GM10266 (cell line): ENCODE results near the gene GALNT9.

Experiments
- DNase-seq: peaks from one replicate; pipeline ENCODE4 v3.0.0; 2012; ENCODE audit errors: extremely low spot score
- CTCF ChIP-seq: IDR thresholded peaks from 2 replicates; pipeline ENCODE4 v1.5.1; 2012; ENCODE audit warnings: mild to moderate bottlenecking, low read depth; ENCODE audit not compliant: control insufficient read depth, insufficient read depth; ENCODE audit errors: missing control alignments

Gene GALNT9

GRCh38 chr12:132277374-132277941 lies 51.9 kb downstream of the GALNT9 start:
- no peak for TF ChIP-seq CTCF
- no peak for DNase-seq

GRCh38 chr12:132276827-132277373 lies 52.5 kb downstream of the GALNT9 start:
- DNase-seq, result no peak
- TF ChIP-seq CTCF, result no peak

GRCh38 chr12:132276066-132276826 lies 53.1 kb downstream of the GALNT9 start:
- no peak for TF ChIP-seq CTCF

GRCh38 chr12:132275631-132276030 lies 53.8 kb downstream of the GALNT9 start:
- no peak for DNase-seq

More at GRCh38 chr12:132276066-132276826, 53.1 kb downstream of the GALNT9 start:
- DNase-seq, result no peak

GRCh38 chr12:132275110-132275531 lies 54.3 kb downstream of the GALNT9 start:
- TF ChIP-seq CTCF, result no peak
- no peak for DNase-seq

More at GRCh38 chr12:132275631-132276030, 53.8 kb downstream of the GALNT9 start:
- TF ChIP-seq CTCF, result no peak

- no peak for DNase-seq
- TF ChIP-seq CTCF, result no peak
Measured at GRCh38 chr12:132273992-132274334, 55.4 kb downstream of the GALNT9 start.

GRCh38 chr12:132272711-132273110 lies 56.7 kb downstream of the GALNT9 start:
- no peak for TF ChIP-seq CTCF
- DNase-seq, result no peak
